Thymus (tissue), 11 donors: ENCODE measurements around the gene PPP1R18. TPM values are rescaled to one million over a fixed set of nuclear protein-coding genes. Genes with fewer than 3 reads are reported as not detected.
"Not testable (repeated sequence)": the region's sequence is repeated elsewhere in the genome, so short reads cannot be mapped to it uniquely, and the experiment has no call there.

Source experiments
- DNase-seq, 9 donors: peaks; one replicate each; pipeline ENCODE4 v3.0.0-alpha.2; 2013; ENCODE audit warnings: low spot score in 9 of 9, low read depth in 6 of 9, missing footprints in 1 of 9
- H3K27ac ChIP-seq, 2 donors: one replicate each; pipeline ENCODE4 v1.5.1; 2013; ENCODE audit warnings: control low read depth in 1 of 2, low read depth in 1 of 2, low read length in 1 of 2, mild to moderate bottlenecking in 1 of 2, moderate library complexity in 1 of 2
- H3K27me3 ChIP-seq, 2 donors: one replicate each; pipeline ENCODE4 v1.5.1; 2013; ENCODE audit warnings: low read length in 1 of 2; ENCODE audit not compliant: control insufficient read depth in 2 of 2, insufficient read depth in 1 of 2
- H3K36me3 ChIP-seq, 2 donors: one replicate each; pipeline ENCODE4 v1.5.1; 2013; ENCODE audit warnings: low read length in 1 of 2, mild to moderate bottlenecking in 1 of 2, moderate library complexity in 1 of 2; ENCODE audit not compliant: control insufficient read depth in 2 of 2, insufficient read depth in 2 of 2
- H3K4me1 ChIP-seq, 2 donors: one replicate each; pipeline ENCODE4 v1.5.1; 2013; ENCODE audit warnings: low read length in 2 of 2; ENCODE audit not compliant: control insufficient read depth in 2 of 2, insufficient read depth in 2 of 2
- H3K4me3 ChIP-seq, 2 donors: one replicate each; pipeline ENCODE4 v1.5.1; 2013; ENCODE audit warnings: low read length in 2 of 2, control low read depth in 1 of 2, mild to moderate bottlenecking in 1 of 2
- H3K9me3 ChIP-seq, 2 donors: one replicate each; pipeline ENCODE4 v1.5.1; 2013; ENCODE audit warnings: low read length in 1 of 2, mild to moderate bottlenecking in 1 of 2; ENCODE audit not compliant: control insufficient read depth in 2 of 2, insufficient read depth in 1 of 2
- WGBS: extraction: QIAGEN DNeasy Blood & Tissue Kit; methylation state at CpG from one replicate; pipeline ENCODE4 v1.1.7; 2013; 5-methylcytosine and 5-hydroxymethylcytosine counted together
- polyA plus RNA-seq: library from polyadenylated mRNA; stranded (reverse); fragments of 200-250 nt; gene quantifications from one replicate; pipeline ENCODE4 v1.2.3, GENCODE V29; 2013
- total RNA-seq: library from RNA; stranded (reverse); fragments of 120-200 nt; gene quantifications from one replicate; pipeline ENCODE4 v1.2.4, GENCODE V29; 2013
- donor health status: healthy.

The PPP1R18 gene
- total and polyA plus RNA-seq, 2 donors: 47.6 to 115 TPM

- H3K36me3 ChIP-seq: peaks cover 81 to 92% of the 10 kb centered on the region in 2 donors
- not testable (repeated sequence) for DNase-seq
- 98% methylated on average over 5 of the region's 5 CpGs for WGBS
Measured at GRCh38 chr6:30657922-30658321, 28.5 kb downstream of the PPP1R18 start.

DNA sequence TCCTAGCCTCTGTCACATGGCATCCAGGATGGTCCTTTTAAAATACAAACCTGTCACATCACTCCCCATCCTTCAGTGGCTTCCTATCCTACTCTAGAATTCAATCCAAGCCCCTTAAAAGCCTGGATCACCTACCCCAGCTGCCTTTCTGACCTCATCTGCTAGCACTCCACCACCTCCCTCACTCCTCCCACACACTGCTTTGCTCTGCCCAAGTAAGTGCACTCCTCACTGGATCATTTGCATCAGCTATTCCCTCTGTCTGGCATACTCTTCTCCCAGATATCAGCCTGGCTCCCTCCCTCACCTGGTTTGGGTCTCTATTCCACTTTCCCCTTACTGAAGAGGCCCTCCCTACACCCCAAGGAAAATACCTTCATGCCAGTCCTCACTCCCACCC is 29.0 kb downstream of the PPP1R18 start:
- Histone ChIP-seq H3K36me3 (peaks cover 81 to 92% of the 10 kb centered on the region in 2 donors), H3K4me1 (no peaks in the 10 kb centered on the region)

More at GRCh38 chr6:30657922-30658321, 28.5 kb downstream of the PPP1R18 start:
- H3K4me3 ChIP-seq, H3K27ac ChIP-seq, H3K27me3 ChIP-seq, H3K4me1 ChIP-seq, H3K9me3 ChIP-seq: not testable (repeated sequence)

DNA sequence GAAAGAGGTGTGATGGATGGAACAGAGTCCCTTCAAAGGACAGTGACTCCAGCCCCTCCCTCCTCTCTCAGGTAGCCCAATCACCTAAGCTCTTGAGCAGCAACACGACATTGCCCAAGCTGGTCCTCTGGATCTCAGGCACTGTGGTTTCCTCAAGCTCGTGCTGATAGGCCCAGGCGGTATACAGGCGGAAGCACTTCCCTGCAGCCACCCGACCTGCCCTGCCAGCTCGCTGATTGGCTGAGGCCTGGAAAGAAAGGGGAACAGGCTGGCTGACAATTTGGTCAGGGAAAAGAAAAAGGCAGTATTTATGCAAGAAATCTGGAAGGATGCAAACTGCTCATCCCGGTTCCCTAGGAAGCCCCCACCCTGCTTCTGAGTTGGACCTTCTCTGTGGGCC is 29.9 kb downstream of the PPP1R18 start:
- Histone ChIP-seq H3K27ac (no peak overlapping the region), H3K27me3 (no peaks in the 10 kb centered on the region), H3K36me3 (peaks cover 81 to 92% of the 10 kb centered on the region in 2 donors), H3K4me3 (no peak overlapping the region), H3K9me3 (no peaks in the 10 kb centered on the region), H3K4me1 (no peaks in the 10 kb centered on the region)
- DNase-seq: no peak
- 88% methylated on average over 7 of the region's 7 CpGs for WGBS

More for the DNA sequence above, 29.0 kb downstream of the PPP1R18 start:
- Histone ChIP-seq H3K9me3 (no peaks in the 10 kb centered on the region), H3K4me3 (no peak overlapping the region), H3K27ac (no peak overlapping the region), H3K27me3 (no peaks in the 10 kb centered on the region)
- no peak for DNase-seq

DNA sequence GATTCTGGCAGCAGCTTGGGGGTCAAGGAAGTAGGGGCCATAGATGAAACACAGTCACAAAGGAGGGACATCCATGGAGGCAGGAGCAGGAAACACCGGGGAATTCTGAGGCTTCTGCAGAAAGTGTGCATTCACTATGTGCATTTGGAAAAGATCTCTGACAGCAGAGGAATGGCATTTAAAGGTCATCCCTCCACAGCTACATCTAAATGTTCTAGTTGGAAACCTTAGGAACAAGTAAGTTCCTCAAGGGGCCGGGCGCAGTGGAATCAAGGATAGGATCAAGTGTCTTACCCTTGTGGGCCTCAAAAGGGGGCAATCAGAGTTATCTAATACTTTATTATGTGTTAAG is 30.7 kb downstream of the PPP1R18 start:
- H3K4me1 ChIP-seq: no peaks in the 10 kb centered on the region
- H3K4me3 ChIP-seq: no peak overlapping the region
- no peaks in the 10 kb centered on the region for H3K9me3 ChIP-seq
- WGBS: 99% methylated on average over 3 of the region's 3 CpGs
- no peaks in the 10 kb centered on the region for H3K27me3 ChIP-seq
- H3K27ac ChIP-seq: no peak overlapping the region
- no peak for DNase-seq
- peaks cover 84 to 94% of the 10 kb centered on the region in 2 donors for H3K36me3 ChIP-seq

- no peak for DNase-seq
- Histone ChIP-seq H3K9me3 (no peaks in the 10 kb centered on the region), H3K4me3 (no peak overlapping the region), H3K36me3 (peaks cover 79 to 88% of the 10 kb centered on the region in 2 donors), H3K27ac (no peak overlapping the region), H3K27me3 (no peaks in the 10 kb centered on the region), H3K4me1 (no peaks in the 10 kb centered on the region)
- WGBS: 98% methylated on average over 19 of the region's 19 CpGs
Measured at GRCh38 chr6:30654798-30655742, 31.4 kb downstream of the PPP1R18 start.

GRCh38 chr6:30651143-30651542 is 35.3 kb downstream of the PPP1R18 start:
- H3K9me3 ChIP-seq: no peaks in the 10 kb centered on the region
- no peak for DNase-seq
- no peak overlapping the region for H3K4me3 ChIP-seq
- H3K4me1 ChIP-seq: peaks cover 5 to 14% of the 10 kb centered on the region in 2 donors
- WGBS: 96% methylated on average over 12 of the region's 12 CpGs
- no peaks in the 10 kb centered on the region for H3K27me3 ChIP-seq
- H3K36me3 ChIP-seq: peaks cover 50 to 59% of the 10 kb centered on the region in 2 donors
- H3K27ac ChIP-seq: no peak overlapping the region

DNA sequence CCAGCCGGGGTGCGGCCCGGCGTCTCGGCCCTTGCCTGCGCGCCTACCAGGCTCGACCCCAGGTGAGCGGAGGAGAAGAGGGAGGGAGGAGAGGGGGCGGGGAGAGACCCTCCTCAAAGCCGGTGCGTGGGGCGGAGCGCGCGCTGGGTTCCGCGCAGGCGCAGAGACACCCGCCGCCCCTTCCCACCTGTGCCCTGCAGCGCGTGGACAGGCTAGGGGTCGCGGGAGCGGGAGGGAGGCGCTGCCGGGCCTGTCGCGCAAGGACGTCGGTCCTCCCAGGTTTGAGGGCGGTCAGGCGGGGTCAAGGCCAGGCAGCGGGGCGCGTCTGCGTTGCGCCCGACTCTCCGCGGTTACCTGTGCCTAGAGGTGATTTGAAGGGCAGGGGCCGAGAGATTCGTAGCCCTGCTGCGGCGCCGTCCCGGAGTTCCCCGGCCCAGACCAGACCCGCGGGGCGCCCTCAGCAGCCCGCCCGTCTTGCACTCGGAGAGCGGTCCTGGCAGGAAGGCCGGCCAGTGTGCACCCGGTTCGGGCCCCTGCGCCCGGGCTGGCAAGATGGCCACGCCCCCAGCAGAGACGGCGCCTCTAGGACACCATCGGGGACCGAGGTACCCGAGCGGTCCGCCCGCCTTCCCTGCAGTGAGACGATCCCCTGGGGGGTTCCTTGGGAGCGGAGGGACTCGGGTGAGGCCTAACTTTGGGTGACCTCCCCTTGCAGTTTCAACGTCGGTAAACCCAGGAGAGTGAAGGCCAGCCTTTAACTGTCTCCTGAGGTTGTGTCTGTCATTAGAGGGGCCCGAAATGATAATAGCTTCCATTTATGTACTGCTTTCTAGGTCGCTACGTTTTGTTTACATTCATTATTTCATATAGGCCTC is 39.0 kb downstream of the PPP1R18 start:
- under 1% methylated on average over 78 of the region's 78 CpGs for WGBS
- Histone ChIP-seq H3K36me3 (peaks cover 27 to 40% of the 10 kb centered on the region in 2 donors), H3K27ac (peak overlapping the region; percentile 96 to 98), H3K27me3 (no peaks in the 10 kb centered on the region), H3K4me3 (peak overlapping the region; percentile 76 to 88), H3K9me3 (no peaks in the 10 kb centered on the region), H3K4me1 (peaks cover 5 to 19% of the 10 kb centered on the region in 2 donors)
- DNase-seq: peak in 6 of 9 donors; percentile 15 to 86 (median 40)

DNA sequence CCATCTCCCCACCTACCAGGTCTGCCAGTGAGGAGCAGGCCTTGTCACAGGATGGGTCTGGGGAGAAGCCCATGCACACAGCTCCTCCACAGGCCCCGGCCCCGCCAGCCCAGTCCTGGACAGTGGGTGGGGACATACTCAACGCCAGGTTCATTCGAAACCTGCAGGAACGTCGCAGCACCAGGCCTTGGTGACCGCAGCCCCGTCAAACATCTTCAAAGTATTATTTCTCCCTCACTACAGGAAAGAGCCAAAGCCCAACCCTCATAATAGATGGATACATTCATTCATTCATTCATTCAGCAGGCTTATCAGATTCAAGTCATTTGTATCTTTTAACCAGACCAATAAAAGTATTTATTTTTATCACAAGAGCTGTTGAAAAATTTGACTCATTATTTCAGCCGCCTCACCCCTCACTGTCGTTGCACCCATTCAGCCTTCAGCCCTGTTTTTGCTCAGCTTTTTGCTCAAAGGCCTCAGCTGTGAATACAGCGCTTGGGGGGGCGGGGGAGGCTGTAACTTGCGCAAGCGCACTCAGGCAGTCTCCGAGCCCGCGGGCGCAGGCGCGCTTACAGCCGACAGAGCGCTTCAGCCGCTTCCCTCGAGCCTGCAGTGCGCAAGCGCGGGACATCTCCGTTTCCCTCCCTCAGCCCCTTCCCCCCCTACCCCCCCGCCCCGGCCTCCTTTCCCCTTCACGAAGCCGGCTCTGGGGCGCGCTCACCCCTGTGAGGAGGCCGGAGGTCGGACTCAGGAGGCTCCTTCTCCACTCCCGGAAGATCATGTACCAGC is 39.8 kb downstream of the PPP1R18 start, which contains the start of gene C6orf136:
TSS of gene C6orf136 (plus strand) at position 684 of the 792 bp plus-strand sequence. CDS start at position 783, 99 bp downstream.
- Histone ChIP-seq H3K27me3 (no peaks in the 10 kb centered on the region), H3K4me3 (peak within 1 kb of the TSS; percentile 76 to 88), H3K36me3 (peaks cover 24 to 37% of the 10 kb centered on the region in 2 donors), H3K4me1 (peaks cover 5 to 23% of the 10 kb centered on the region in 2 donors), H3K9me3 (no peaks in the 10 kb centered on the region), H3K27ac (peak within 1 kb of the TSS; percentile 96 to 98)
- WGBS: 18% methylated on average over 37 of the region's 37 CpGs
- DNase-seq: peak; percentile 86 to 97 (median 93)
